Gastroesophageal sphincter (tissue), 4 donors: ENCODE measurements around the gene SLC10A1. TPM values are rescaled to one million over a fixed set of nuclear protein-coding genes. Genes with fewer than 3 reads are reported as not detected.

Experiments used
- ATAC-seq: fragments of 150-250 bp; one replicate; pipeline ENCODE4 v1.9.1; 2016; ENCODE audit warnings: mild to moderate bottlenecking, moderate library complexity
- H3K27ac ChIP-seq, 4 donors: fragments of 200-600 bp; sonication (generic) in 3 of 4; 1 replicate in 3 of 4; 2 replicates in 1 of 4; pipeline ENCODE4 v1.5.1; 2016 to 2019
- H3K27me3 ChIP-seq: fragments of 200-600 bp; sonication (generic); one replicate; pipeline ENCODE4 v1.5.1; 2019
- H3K36me3 ChIP-seq, 2 donors: fragments of 200-600 bp; sonication (generic); one replicate each; pipeline ENCODE4 v1.5.1; 2019; ENCODE audit warnings: control low read depth in 1 of 2
- H3K4me1 ChIP-seq, 3 donors: fragments of 200-600 bp; sonication (generic); 1 replicate in 2 of 3; 2 replicates in 1 of 3; pipeline ENCODE4 v1.5.1; 2016 to 2019; ENCODE audit warnings: control low read depth in 2 of 3
- H3K4me3 ChIP-seq, 2 donors: fragments of 200-600 bp; sonication (generic); one replicate each; pipeline ENCODE4 v1.5.1; 2019; ENCODE audit warnings: mild to moderate bottlenecking in 1 of 2, moderate library complexity in 1 of 2
- H3K9me3 ChIP-seq, 3 donors: fragments of 200-600 bp; sonication (generic); one replicate each; pipeline ENCODE4 v1.5.1; 2017 to 2019; ENCODE audit warnings: control low read depth in 2 of 3
- CTCF ChIP-seq, 4 experiments: fragments of 200-600 bp in 2 of 4; fragments of 450-650 bp in 2 of 4; sonication (generic) in 1 of 4; IDR thresholded peaks; one replicate each; pipeline ENCODE4 v1.5.1; 2017 to 2019; ENCODE audit warnings: antibody characterized with exemption in 4 of 4, mild to moderate bottlenecking in 2 of 4, moderate library complexity in 2 of 4
- EP300 ChIP-seq: sonication (generic); formaldehyde crosslinking; IDR thresholded peaks from one replicate; pipeline ENCODE4 v1.6.1; 2017; ENCODE audit warnings: antibody characterized with exemption, mild to moderate bottlenecking
- POLR2A ChIP-seq, 2 donors: fragments of 450-650 bp; IDR thresholded peaks; one replicate each; pipeline ENCODE4 v1.6.1; 2017; ENCODE audit warnings: antibody characterized with exemption in 2 of 2, mild to moderate bottlenecking in 2 of 2, moderate library complexity in 1 of 2
- POLR2AphosphoS5 ChIP-seq: sonication (generic); formaldehyde crosslinking; IDR thresholded peaks from one replicate; pipeline ENCODE4 v1.6.1; 2017; ENCODE audit warnings: antibody characterized with exemption
- WGBS, 2 donors: methylation state at CpG; one replicate each; pipeline ENCODE4 v1.1.5; 2018; ENCODE audit warnings: low coverage in 1 of 2; 5-methylcytosine and 5-hydroxymethylcytosine counted together
- small RNA-seq, 4 donors: library from RNA; depleted of rRNA; stranded (forward); fragments of <200 nt; gene quantifications; one replicate each; pipeline ENCODE3, GENCODE V24; 2016
- total RNA-seq, 4 donors: library from RNA; depleted of rRNA; stranded (reverse); fragments of >200 nt; gene quantifications; one replicate each; pipeline ENCODE4 v1.1.0, GENCODE V29; 2016

SLC10A1 gene
- total RNA-seq, 4 donors from 2014 or later = not detected

DNA sequence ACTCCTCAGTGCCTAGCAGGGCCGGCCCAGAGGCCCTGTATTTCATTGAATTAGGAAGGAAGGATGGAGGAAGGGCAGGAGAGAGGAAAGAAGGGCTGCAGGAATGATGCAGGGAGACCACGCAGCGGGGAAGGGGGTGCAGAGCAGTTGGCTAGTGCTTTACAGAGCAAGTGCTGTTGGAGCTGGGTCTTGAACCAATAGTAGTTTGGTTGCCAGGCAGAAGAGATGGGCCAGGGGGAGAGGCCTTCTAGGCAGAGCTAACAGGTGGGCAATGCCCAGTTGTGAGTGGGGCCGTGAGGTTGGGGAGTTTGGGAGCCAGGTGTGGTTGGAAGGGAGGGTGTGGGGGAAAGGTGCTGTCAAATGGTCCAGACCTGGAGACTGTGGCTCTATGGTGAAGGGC lies 69.2 kb downstream of the SLC10A1 start:
- Histone ChIP-seq H3K9me3 (no peaks in the 10 kb centered on the region), H3K4me3 (no peak overlapping the region), H3K4me1 (peaks cover 0 to 18% (median 3%) of the 10 kb centered on the region in 3 donors), H3K36me3 (no peaks in the 10 kb centered on the region), H3K27ac (peak overlapping the region in 2 of 4 donors; percentile 20 to 75), H3K27me3 (peaks cover 2% of the 10 kb centered on the region)
- WGBS, 2 donors = 68% methylated on average over 3 of the region's 4 CpGs; no CpG with 5 or more reads in 1 of the 2 donors
- TF ChIP-seq POLR2A (IDR thresholded peaks at IDR 0.05) = no peak
- no peak for TF ChIP-seq POLR2AphosphoS5
- no peak for TF ChIP-seq EP300
- no peak for TF ChIP-seq CTCF (IDR thresholded peaks at IDR 0.05)
- no peak for ATAC-seq

GRCh38 chr14:69726761-69727511 lies 70.1 kb downstream of the SLC10A1 start:
- 19 to 33% methylated on average over 4 to 5 of the region's 51 CpGs for WGBS, 2 donors
- Histone ChIP-seq H3K4me1 (peaks cover 0 to 18% (median 3%) of the 10 kb centered on the region in 3 donors), H3K36me3 (no peaks in the 10 kb centered on the region), H3K4me3 (peak overlapping the region; percentile 28 to 51), H3K27me3 (no peaks in the 10 kb centered on the region), H3K27ac (peak overlapping the region in 3 of 4 donors; percentile 48 to 75 (median 57)), H3K9me3 (no peaks in the 10 kb centered on the region)
- TF ChIP-seq EP300 (no peak), POLR2A (IDR thresholded peaks at IDR 0.05) (no peak), CTCF (IDR thresholded peaks at IDR 0.05) (peak in 3 of 4 experiments; percentile 95 to 98 (median 97)), POLR2AphosphoS5 (no peak)
- peak; percentile 90 for ATAC-seq

Small RNAs within 50 kb of the gene (small RNA-seq; reads per million reads assigned to genes)
- 0 reads per million in 4 donors for gene RF00614

Other genes starting within 250 kb of the SLC10A1 start
- gene CCDC177, start 222.4 kb downstream of the SLC10A1 start, total RNA-seq = not detected
- 10 to 100 TPM; 24.4 to 40.6 (median 38.5) TPM for gene SUSD6, start 185.6 kb downstream of the SLC10A1 start, total RNA-seq
- 100 to 1,000 TPM; 191 to 569 (median 275) TPM for gene SRSF5, start 30.1 kb downstream of the SLC10A1 start, total RNA-seq
- gene SMOC1, start 82.2 kb upstream of the SLC10A1 start, total RNA-seq = 10 to 100 TPM in 1 of 4 donors, under 1 TPM in 2, not detected in 1; 0.19 to 11.8 (median 0.31) TPM